Measurements from ENCODE around the gene KDELR1.
"Not testable (repeated sequence)": the region's sequence is repeated elsewhere in the genome, so short reads cannot be mapped to it uniquely, and the experiment has no call there.

KDELR1 gene

DNA sequence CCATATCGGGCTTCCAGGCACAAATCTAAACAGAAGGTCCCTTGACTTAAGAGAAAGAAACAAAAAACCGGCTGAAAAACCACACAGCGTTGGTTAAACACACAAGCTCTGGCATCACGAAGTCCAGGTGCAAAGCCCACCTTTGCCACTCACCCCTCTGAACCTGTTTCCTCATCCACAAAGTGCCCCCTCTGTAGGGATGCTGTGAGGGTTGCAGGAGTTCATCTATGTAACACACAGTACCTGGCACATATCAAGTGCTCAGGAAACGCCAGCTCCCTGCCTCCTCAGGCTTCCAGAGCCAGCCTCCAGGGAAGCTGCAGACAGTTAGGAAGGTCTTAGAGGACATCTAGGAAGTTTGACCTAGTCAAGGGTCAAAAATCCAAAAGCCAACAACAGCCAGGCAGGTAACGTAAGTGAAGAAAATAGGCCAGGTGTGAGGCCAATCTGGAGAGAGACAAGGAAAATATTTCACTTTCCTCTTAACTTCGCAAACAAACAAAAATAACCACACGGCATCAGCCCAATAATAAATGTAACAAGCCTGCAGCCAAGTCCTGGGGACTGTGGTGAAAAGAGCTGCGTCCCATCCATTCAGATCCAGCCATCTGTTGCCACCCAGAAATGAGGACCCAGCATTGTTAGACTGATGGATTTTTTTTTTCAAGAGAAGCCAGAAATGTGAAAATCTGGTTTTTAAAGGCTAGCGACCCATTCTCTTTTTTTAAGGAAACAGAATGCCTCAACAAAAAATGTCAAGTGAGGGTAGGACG lies 10.0 kb downstream of the KDELR1 start:
- no peak overlapping the region for H3K4me3 ChIP-seq (ENCODE audit: low read depth, low read length)
- TF ChIP-seq, protein P1, sequence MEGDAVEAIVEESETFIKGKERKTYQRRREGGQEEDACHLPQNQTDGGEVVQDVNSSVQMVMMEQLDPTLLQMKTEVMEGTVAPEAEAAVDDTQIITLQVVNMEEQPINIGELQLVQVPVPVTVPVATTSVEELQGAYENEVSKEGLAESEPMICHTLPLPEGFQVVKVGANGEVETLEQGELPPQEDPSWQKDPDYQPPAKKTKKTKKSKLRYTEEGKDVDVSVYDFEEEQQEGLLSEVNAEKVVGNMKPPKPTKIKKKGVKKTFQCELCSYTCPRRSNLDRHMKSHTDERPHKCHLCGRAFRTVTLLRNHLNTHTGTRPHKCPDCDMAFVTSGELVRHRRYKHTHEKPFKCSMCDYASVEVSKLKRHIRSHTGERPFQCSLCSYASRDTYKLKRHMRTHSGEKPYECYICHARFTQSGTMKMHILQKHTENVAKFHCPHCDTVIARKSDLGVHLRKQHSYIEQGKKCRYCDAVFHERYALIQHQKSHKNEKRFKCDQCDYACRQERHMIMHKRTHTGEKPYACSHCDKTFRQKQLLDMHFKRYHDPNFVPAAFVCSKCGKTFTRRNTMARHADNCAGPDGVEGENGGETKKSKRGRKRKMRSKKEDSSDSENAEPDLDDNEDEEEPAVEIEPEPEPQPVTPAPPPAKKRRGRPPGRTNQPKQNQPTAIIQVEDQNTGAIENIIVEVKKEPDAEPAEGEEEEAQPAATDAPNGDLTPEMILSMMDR (IDR thresholded peaks at IDR 0.05; ENCODE audit: low read depth, low read length), result no peak

DNA sequence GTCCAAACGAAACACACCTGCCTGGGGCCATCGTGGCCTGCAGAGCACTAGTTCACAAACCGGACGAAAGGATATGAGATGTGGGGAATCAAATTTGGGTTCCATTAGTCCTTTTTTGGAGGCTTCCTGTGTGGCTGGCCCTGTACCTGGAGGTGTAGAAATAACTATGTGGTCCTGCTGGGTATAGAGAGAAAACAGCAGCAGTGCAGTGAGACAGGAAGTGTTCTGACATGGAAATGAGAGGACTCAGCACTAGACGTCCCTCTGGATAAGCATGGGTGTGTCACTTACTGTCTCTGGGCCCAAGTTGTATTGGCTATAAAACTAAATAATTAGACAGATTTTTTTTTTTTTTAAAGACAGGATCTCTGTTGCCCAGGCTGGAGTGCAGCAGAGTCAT lies 12.3 kb downstream of the KDELR1 start:
- no peak overlapping the region for H3K4me3 ChIP-seq (ENCODE audit: low read depth, low read length)
- TF ChIP-seq, protein P1 (IDR thresholded peaks at IDR 0.05; ENCODE audit: low read depth, low read length), result no peak

DNA sequence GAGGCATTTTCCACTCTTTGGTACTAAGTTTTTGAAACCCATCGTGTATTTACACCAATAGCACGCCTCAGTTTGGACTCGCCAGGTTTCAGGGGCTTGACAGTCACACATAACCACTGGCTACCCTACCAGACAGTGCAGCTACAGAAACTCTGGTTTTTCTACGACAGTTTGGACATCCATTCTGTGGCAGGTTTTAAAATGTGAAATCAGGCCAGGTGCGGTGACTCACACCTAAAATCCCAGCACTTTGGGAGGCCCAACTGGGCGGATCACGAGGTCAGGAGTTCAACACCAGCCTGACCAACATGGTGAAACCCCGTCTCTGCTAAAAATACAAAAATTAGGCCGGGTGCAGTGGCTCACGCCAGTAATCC lies 13.2 kb downstream of the KDELR1 start:
- TF ChIP-seq, protein P1 (IDR thresholded peaks at IDR 0.05; ENCODE audit: low read depth, low read length), result no peak
- no peak overlapping the region for H3K4me3 ChIP-seq (ENCODE audit: low read depth, low read length)

DNA sequence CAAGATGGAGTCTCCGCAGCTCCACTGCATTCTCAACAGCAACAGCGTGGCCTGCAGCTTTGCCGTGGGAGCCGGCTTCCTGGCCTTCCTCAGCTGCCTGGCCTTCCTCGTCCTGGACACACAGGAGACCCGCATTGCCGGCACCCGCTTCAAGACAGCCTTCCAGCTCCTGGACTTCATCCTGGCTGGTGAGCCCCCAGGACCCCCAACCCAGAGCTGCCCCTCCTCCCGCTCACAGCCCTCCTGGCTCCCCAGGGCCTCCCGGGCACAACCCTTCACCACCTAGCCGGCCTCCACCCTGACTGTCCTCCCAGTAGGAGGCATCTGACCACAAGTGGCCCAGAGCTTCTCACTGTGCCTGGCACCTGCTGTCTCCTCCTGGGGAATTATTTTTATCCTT lies 17.8 kb downstream of the KDELR1 start:
- H3K4me3 ChIP-seq (ENCODE audit: low read depth, low read length), result no peak overlapping the region
- TF ChIP-seq, protein P1 (IDR thresholded peaks at IDR 0.05; ENCODE audit: low read depth, low read length), result no peak

DNA sequence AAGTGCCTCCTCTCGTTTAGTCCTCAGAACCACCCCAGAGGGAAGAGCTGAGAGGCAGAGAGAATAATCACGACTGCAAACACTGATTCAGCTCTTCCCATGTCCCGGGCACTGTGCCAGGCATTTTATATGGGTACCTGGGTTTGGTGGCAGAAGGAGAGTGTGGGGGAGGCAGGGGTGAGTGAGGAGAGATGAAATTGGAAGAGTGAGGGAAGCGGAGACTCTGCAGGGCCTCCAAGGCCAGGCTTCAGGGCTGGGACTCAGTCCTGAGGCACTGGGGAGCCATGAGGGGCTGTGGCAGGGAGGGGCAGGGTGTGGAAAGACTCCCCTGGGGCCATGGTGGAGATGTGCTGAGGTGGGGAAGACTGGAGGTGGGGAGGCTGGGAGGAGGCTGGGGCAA lies 18.4 kb downstream of the KDELR1 start:
- TF ChIP-seq, protein P1 (IDR thresholded peaks at IDR 0.05; ENCODE audit: low read depth, low read length), result no peak
- no peak overlapping the region for H3K4me3 ChIP-seq (ENCODE audit: low read depth, low read length)

DNA sequence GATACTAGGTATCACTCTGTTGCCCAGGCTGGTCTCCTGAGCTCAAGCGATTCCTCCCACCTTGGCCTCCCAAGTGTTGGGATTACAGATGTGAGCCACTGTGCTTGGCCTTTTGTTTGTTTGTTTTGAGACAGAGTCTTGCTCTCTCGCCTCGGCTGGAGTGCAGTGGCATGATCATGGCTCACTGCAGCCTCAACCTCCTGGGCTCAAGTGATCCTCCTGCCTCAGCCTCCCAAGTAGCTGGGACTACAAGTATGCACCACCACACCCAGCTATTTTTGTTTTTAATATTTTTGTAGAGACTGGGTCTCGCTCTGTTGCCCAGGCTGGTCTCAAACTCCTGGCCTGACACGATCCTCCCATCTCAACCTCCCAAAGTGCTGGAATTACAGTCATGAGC lies 19.6 kb downstream of the KDELR1 start:
- not testable (repeated sequence) for H3K4me3 ChIP-seq (ENCODE audit: low read depth, low read length)

DNA sequence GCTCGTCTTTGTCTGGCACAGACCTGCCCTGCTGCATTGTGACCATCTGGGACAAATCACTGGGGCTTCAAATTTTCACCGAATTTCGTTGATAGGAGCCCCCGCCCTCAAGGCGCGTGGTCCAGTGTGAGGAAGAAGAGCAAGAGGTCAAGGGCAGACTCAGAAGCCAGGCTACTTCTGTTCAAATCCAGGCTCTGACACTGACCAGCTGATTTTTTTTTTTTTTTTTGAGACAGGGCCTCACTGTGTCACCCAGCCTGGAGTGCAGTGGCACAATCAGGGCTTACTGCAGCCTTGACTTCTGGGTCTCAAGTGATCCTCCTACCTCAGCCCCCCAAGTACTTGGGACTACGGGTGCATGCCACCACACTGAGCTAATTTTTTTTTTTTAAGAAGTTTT lies 20.0 kb downstream of the KDELR1 start:
- TF ChIP-seq, protein P1 (IDR thresholded peaks at IDR 0.05; ENCODE audit: low read depth, low read length), result no peak
- H3K4me3 ChIP-seq (ENCODE audit: low read depth, low read length), result no peak overlapping the region

DNA sequence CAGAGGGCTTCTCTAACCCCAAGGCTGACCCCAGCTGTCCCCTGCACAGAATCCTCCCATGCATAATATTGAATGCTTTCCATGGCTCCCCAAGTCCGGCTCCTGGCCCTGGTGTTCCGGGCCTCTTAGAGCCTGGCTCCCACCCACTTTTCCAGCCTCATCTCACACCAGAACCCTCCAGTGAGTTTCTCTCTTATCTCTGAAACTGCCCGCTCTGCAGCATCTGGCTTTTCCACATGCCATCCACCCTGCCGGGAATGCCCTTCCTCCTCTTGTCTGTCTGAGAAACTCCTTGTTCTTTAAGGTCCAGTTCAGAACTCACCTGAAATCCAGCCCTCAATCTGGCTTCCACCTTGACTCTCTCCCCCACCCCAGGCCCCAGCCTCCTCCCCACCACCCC lies 20.4 kb downstream of the KDELR1 start:
- TF ChIP-seq, protein P1 (IDR thresholded peaks at IDR 0.05; ENCODE audit: low read depth, low read length), result no peak
- no peak overlapping the region for H3K4me3 ChIP-seq (ENCODE audit: low read depth, low read length)

All from WI38 (cell line).